ENCODE results near the gene PACRG.
"Not testable (repeated sequence)": the region's sequence is repeated elsewhere in the genome, so short reads cannot be mapped to it uniquely, and the experiment has no call there.

PACRG gene

GRCh38 chr6:162971356-162971755 lies 243.6 kb downstream of the PACRG start:
- TF ChIP-seq, protein P1, sequence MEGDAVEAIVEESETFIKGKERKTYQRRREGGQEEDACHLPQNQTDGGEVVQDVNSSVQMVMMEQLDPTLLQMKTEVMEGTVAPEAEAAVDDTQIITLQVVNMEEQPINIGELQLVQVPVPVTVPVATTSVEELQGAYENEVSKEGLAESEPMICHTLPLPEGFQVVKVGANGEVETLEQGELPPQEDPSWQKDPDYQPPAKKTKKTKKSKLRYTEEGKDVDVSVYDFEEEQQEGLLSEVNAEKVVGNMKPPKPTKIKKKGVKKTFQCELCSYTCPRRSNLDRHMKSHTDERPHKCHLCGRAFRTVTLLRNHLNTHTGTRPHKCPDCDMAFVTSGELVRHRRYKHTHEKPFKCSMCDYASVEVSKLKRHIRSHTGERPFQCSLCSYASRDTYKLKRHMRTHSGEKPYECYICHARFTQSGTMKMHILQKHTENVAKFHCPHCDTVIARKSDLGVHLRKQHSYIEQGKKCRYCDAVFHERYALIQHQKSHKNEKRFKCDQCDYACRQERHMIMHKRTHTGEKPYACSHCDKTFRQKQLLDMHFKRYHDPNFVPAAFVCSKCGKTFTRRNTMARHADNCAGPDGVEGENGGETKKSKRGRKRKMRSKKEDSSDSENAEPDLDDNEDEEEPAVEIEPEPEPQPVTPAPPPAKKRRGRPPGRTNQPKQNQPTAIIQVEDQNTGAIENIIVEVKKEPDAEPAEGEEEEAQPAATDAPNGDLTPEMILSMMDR (IDR thresholded peaks at IDR 0.05; ENCODE audit: insufficient read depth, low read length, missing control alignments): no peak
- DNase-seq (ENCODE audit: low read depth, low spot score): no peak
- ChIA-PET CTCF (no interaction called here), POLR2A (no interaction called here)
- H3K4me3 ChIP-seq (ENCODE audit: low read depth, low read length): no peak overlapping the region

DNA sequence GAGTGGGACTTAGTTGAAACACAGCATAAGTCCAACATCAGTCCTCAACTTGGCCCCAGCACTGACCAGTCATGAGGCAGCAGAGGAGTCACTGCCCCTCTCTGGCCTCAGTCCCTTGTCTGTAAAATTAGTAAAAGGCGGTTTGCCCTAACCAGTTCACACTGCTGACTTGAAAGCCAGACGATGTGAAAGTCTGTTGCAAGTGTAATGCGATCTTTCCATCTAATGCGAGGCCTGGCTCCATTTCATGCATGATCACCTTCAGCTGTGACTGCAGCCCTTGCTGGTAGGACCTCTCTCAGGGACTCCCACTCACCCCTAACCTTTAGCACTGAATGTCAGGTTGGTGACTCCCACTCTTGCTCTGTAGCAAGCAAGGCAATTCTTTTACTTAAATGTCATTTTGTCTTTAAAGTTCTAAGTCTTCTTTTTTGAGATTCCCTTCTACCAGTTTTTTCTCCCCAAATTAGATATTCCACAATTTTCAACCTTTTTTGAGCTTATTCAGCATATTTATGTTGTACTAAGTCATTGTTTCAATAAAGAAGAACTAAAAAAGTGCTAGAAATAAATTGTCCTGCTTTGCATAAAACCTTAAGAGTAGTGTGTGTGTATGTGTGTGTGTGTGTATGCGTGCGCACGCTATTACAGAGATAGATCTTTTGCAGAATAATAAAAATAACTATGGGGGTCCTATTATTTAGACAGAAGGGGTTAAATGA lies 245.5 kb downstream of the PACRG start:
- ChIA-PET POLR2A (interaction anchor here (2.3 kb wide), 1 partner anchor 9 kb away, joined by 11 read pairs; no protein-coding TSS in a partner anchor), CTCF (interaction anchor here (2.0 kb wide), 1 partner anchor 9 kb away, joined by 4 read pairs; no protein-coding TSS in a partner anchor)
- H3K4me3 ChIP-seq (ENCODE audit: low read depth, low read length): no peak overlapping the region
- no peak for DNase-seq (ENCODE audit: low read depth, low spot score)
- TF ChIP-seq, protein P1 (IDR thresholded peaks at IDR 0.05; ENCODE audit: insufficient read depth, low read length, missing control alignments): no peak

- CTCF ChIA-PET: interaction anchor here (2.0 kb wide), 1 partner anchor 9 kb away, joined by 4 read pairs; no protein-coding TSS in a partner anchor
- POLR2A ChIA-PET: interaction anchor here (2.3 kb wide), 1 partner anchor 10 kb away, joined by 11 read pairs; no protein-coding TSS in a partner anchor
- TF ChIP-seq, protein P1 (IDR thresholded peaks at IDR 0.05; ENCODE audit: insufficient read depth, low read length, missing control alignments): no peak
- H3K4me3 ChIP-seq (ENCODE audit: low read depth, low read length): no peak overlapping the region
- no peak for DNase-seq (ENCODE audit: low read depth, low spot score)
Measured at GRCh38 chr6:162973980-162974379, 246.2 kb downstream of the PACRG start.

DNA sequence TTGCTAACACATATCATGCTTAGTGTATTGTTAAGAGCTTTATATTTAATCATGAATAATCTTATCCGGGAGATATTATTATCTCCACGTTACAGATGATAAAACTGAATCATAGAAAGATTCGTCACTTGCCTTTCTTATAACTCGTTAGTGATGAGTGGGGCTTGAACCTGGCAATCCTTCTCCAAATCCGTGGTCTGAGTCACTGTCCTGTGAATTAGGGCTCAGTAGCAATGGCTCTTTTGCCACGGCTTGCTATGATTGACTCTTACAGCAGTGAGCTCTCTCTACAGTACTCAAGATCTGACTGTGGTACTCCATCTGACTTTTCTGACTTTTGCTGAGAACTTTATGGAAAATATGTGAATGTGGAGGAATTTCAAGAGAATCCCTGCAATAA lies 246.9 kb downstream of the PACRG start:
- DNase-seq (ENCODE audit: low read depth, low spot score): no peak
- ChIA-PET POLR2A (interaction anchor here (2.3 kb wide), 1 partner anchor 10 kb away, joined by 11 read pairs; no protein-coding TSS in a partner anchor), CTCF (interaction anchor here (1.0 to 2.0 kb wide), 3 partner anchors 9 to 10 kb away, joined by 3 to 4 read pairs (median 3); no protein-coding TSS in a partner anchor)
- TF ChIP-seq, protein P1 (IDR thresholded peaks at IDR 0.05; ENCODE audit: insufficient read depth, low read length, missing control alignments): no peak
- H3K4me3 ChIP-seq (ENCODE audit: low read depth, low read length): no peak overlapping the region

DNA sequence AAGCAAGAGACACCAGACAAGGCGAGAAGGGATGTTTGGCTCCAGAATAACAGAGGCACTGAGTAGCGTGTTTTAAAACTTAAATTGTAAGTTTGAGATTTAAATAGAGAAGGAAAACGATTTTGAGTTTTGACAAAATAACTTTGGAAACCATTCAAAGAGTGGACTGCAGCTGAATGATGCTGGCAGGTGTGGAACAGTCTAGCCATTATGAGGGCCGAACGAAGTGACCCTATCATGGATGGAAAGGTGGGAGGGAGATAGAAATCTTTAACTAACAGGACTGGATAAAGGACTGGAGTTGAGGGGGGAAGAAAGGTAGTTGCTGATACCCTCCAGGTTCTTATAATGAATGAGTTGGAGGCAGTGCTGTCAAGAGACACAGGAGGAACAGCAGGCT lies 248.4 kb downstream of the PACRG start:
- no peak for DNase-seq (ENCODE audit: low read depth, low spot score)
- TF ChIP-seq, protein P1 (IDR thresholded peaks at IDR 0.05; ENCODE audit: insufficient read depth, low read length, missing control alignments): no peak
- no peak overlapping the region for H3K4me3 ChIP-seq (ENCODE audit: low read depth, low read length)
- ChIA-PET POLR2A (no interaction called here), CTCF (no interaction called here)

DNA sequence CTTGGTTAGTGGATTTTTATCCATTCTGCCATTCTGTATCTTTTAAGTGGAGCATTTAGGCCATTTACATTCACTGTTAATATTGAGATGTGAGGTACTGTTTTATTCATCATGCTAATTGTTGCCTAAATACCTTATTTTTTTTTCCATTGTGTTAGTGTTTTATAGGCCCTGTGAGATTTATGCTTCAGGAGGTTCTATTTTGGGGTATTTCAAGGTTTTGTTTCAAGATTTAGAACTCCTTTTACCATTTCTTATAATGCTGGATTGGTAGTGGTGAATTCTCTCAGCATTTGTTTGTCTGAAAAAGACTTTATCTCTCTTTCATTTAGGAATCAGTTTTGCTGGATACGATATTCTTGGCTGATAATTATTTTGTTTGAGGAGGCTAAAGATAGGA lies 255.5 kb downstream of the PACRG start:
- CTCF ChIA-PET; POLR2A ChIA-PET; DNase-seq (ENCODE audit: low read depth, low spot score); H3K4me3 ChIP-seq (ENCODE audit: low read depth, low read length): not testable (repeated sequence)

GRCh38 chr6:162998777-162999176 lies 271.0 kb downstream of the PACRG start:
- ChIA-PET POLR2A (no interaction called here), CTCF (no interaction called here)
- TF ChIP-seq, protein P1 (IDR thresholded peaks at IDR 0.05; ENCODE audit: insufficient read depth, low read length, missing control alignments): no peak
- H3K4me3 ChIP-seq (ENCODE audit: low read depth, low read length): no peak overlapping the region
- no peak for DNase-seq (ENCODE audit: low read depth, low spot score)

All from AG04449 (cell line).